C4-2B (cell line): ENCODE results near the gene ATP6V0A1.

Experiments
- H3K27ac ChIP-seq: fragments of 450-650 bp; 2 replicates; pipeline ENCODE4 v1.5.1; 2017
- ZFX ChIP-seq: fragments of 450-650 bp; IDR thresholded peaks from 2 replicates; pipeline ENCODE4 v1.6.1; 2017
- TF ChIP-seq, protein P1 (sequence below): fragments of 450-650 bp; conservative IDR thresholded peaks from 2 replicates; pipeline ENCODE4 v1.5.1; 2017; ENCODE audit warnings: mild to moderate bottlenecking

The ATP6V0A1 gene

GRCh38 chr17:42521666-42522262, 63.1 kb downstream of the ATP6V0A1 start:
- TF ChIP-seq, protein P1, sequence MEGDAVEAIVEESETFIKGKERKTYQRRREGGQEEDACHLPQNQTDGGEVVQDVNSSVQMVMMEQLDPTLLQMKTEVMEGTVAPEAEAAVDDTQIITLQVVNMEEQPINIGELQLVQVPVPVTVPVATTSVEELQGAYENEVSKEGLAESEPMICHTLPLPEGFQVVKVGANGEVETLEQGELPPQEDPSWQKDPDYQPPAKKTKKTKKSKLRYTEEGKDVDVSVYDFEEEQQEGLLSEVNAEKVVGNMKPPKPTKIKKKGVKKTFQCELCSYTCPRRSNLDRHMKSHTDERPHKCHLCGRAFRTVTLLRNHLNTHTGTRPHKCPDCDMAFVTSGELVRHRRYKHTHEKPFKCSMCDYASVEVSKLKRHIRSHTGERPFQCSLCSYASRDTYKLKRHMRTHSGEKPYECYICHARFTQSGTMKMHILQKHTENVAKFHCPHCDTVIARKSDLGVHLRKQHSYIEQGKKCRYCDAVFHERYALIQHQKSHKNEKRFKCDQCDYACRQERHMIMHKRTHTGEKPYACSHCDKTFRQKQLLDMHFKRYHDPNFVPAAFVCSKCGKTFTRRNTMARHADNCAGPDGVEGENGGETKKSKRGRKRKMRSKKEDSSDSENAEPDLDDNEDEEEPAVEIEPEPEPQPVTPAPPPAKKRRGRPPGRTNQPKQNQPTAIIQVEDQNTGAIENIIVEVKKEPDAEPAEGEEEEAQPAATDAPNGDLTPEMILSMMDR: no peak
- TF ChIP-seq ZFX: no peak

GRCh38 chr17:42522263-42522790, 63.6 kb downstream of the ATP6V0A1 start:
- no peak overlapping the region for H3K27ac ChIP-seq
- TF ChIP-seq ZFX: no peak
- TF ChIP-seq, protein P1: no peak

More at GRCh38 chr17:42521666-42522262, 63.1 kb downstream of the ATP6V0A1 start:
- H3K27ac ChIP-seq: no peak overlapping the region

- TF ChIP-seq, protein P1: no peak
- TF ChIP-seq ZFX: no peak
- no peak overlapping the region for H3K27ac ChIP-seq
Measured at GRCh38 chr17:42522798-42523278, 64.2 kb downstream of the ATP6V0A1 start.

DNA sequence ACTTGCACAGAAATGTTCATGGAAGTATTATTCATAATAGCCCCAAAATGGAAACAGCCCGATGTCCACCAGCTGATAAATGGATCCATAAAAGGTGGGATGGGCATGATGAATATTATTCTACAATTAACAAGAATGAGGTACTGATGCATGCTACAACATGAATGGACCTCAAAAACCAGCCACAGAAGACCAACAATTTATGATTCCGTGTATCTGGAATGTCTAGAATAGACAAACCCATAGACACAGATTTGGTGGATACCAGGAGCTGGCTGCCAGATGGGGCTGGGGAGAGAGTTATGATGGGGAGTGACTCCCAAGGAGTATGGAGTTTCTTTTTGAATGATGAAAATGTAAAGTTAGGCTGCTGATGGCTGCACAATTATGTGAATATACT, 66.5 kb downstream of the ATP6V0A1 start:
- TF ChIP-seq, protein P1: no peak
- no peak for TF ChIP-seq ZFX
- H3K27ac ChIP-seq: no peak overlapping the region

GRCh38 chr17:42526031-42526444, 67.4 kb downstream of the ATP6V0A1 start:
- TF ChIP-seq ZFX: no peak
- TF ChIP-seq, protein P1: no peak
- H3K27ac ChIP-seq: no peak overlapping the region

DNA sequence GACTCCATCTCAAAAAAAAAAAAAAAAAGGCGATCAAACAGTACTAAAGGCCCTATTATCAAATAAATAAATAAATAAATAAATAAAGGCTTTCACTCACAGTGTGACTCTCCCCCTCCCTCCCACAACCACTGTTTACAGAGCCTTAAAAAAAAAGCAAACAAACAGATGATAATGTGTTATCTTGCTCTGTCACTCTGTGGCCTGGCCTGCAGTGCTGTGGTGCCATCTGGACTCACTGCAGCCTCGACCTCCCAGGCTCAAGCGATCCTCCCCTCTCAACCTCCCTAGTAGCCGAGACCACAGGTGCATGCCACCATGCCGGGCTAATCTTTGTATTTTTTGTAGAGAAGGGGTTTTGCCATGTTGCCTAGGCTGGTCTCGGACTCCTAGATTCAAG, 69.3 kb downstream of the ATP6V0A1 start:
- no peak overlapping the region for H3K27ac ChIP-seq
- no peak for TF ChIP-seq ZFX
- TF ChIP-seq, protein P1: no peak

DNA sequence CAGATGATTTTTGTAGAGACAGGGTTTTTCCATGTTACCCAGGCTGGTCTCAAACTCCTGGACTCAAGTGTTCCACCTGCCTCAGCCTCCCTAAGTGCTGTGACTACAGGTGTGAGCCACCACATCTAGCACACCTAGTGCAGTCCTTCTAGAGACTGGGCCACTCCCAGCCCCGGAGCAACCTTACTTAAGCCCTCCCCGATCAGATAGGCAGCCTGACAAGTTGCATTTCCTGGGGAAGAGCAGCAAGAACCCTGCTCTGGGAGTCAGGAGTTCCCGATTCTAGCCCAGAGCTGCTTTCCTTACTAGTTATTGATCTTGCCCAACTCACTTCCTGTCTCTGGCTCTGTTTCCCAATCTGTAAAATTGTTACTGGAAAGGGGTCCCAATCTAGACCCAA, 70.4 kb downstream of the ATP6V0A1 start:
- H3K27ac ChIP-seq: no peak overlapping the region
- TF ChIP-seq ZFX: no peak
- TF ChIP-seq, protein P1: no peak
